HCT116 (cell line): Measurements from ENCODE around the gene SYCE1. TPM values are rescaled to one million over a fixed set of nuclear protein-coding genes. Genes with fewer than 3 reads are reported as not detected.
"Not testable (repeated sequence)": the region's sequence is repeated elsewhere in the genome, so short reads cannot be mapped to it uniquely, and the experiment has no call there.

Experiments used
- ATAC-seq: fragments of 200-7000 bp; cut with Tn5 transposase; 2 replicates; pipeline ENCODE4 v1.9.1; 2020; ENCODE audit warnings: mild to moderate bottlenecking, moderate library complexity
- BruUV-seq: library from RNA; stranded (reverse); fragments of 400-500 nt; replicated peaks from 2 replicates; lab custom pipeline; 2021; lab: Mats Ljungman, UMichigan
- CTCF ChIA-PET: fragments of 300-600 bp; sonication (Branson Sonifier 250); formaldehyde crosslinking; loops from one replicate; lab custom pipeline; 2021; ENCODE audit warnings: antibody characterized with exemption; lab: Charles Lee
- POLR2A ChIA-PET: fragments of 300-600, 350-600 bp; sonication (Branson Sonifier 250); formaldehyde crosslinking; loops from one replicate; lab custom pipeline; 2021; ENCODE audit warnings: antibody characterized with exemption; lab: Charles Lee
- RAD21 ChIA-PET, 2 experiments: fragments of 300-600 bp; sonication (Branson Sonifier 250); formaldehyde crosslinking; loops; one replicate each; lab custom pipeline; 2023; ENCODE audit warnings: low total read pairs in 2 of 2; ENCODE audit not compliant: uncharacterized antibody in 2 of 2, unreplicated experiment in 2 of 2, low non-redundant PET in 1 of 2; lab: Charles Lee
- DNase-seq: peaks from one replicate; pipeline ENCODE4 v3.0.0-alpha.2; 2010; ENCODE audit warnings: low read depth, low spot score
- H2AFZ ChIP-seq: fragments of 200-600 bp; shearing (Covaris generic), sonication (generic); 2 replicates; pipeline ENCODE4 v1.6.1; 2017; ENCODE audit warnings: low read depth, mixed run types, mixed read lengths, antibody characterized with exemption, low read length; ENCODE audit not compliant: poor library complexity, severe bottlenecking
- H3K27ac ChIP-seq: 2 replicates; pipeline ENCODE4 v1.5.1; 2012; ENCODE audit warnings: low read depth, low read length
- H3K27me3 ChIP-seq: fragments of 200-600 bp; sonication (generic); 2 replicates; pipeline ENCODE4 v1.6.1; 2016; ENCODE audit warnings: mixed run types, low read length, mixed read lengths; ENCODE audit not compliant: insufficient read depth
- H3K36me3 ChIP-seq, 2 experiments: fragments of 200-500 bp in 1 of 2; fragments of 200-600 bp in 1 of 2; sonication (Bioruptor generic) in 1 of 2; sonication (generic) in 1 of 2; 2 replicates each; pipeline versions ENCODE4 v1.5.1 to v1.6.1; 2014 to 2016; ENCODE audit warnings: low read length in 2 of 2, inconsistent platforms in 1 of 2, mixed read lengths in 1 of 2, mixed run types in 1 of 2; ENCODE audit not compliant: insufficient read depth in 2 of 2, control insufficient read depth in 1 of 2
- H3K4me1 ChIP-seq, 2 experiments: fragments of 200-600 bp in 1 of 2; sonication (generic) in 1 of 2; 2 replicates each; pipeline versions ENCODE4 v1.5.1 to v1.6.1; 2012 to 2017; ENCODE audit warnings: low read length in 2 of 2, inconsistent platforms in 1 of 2, mild to moderate bottlenecking in 1 of 2, mixed read lengths in 1 of 2, mixed run types in 1 of 2, moderate library complexity in 1 of 2; ENCODE audit not compliant: insufficient read depth in 2 of 2, control insufficient read depth in 1 of 2
- H3K4me2 ChIP-seq: fragments of 200-600 bp; sonication (generic); 2 replicates; pipeline ENCODE4 v1.6.1; 2017; ENCODE audit warnings: mixed run types, low read length, mixed read lengths
- H3K4me3 ChIP-seq, 2 experiments: fragments of 200-600 bp in 1 of 2; sonication (generic) in 1 of 2; replicated peaks in 1 of 2; 2 replicates each; pipeline ENCODE4 v1.5.1; 2011 to 2016; ENCODE audit warnings: low read length in 2 of 2, control low read depth in 1 of 2, low read depth in 1 of 2, mild to moderate bottlenecking in 1 of 2, mixed read lengths in 1 of 2, mixed run types in 1 of 2
- H3K79me2 ChIP-seq: fragments of 200-600 bp; sonication (generic); 2 replicates; pipeline ENCODE4 v1.6.1; 2017; ENCODE audit warnings: mild to moderate bottlenecking, mixed run types, low read length, moderate library complexity, mixed read lengths; ENCODE audit not compliant: insufficient read depth
- H3K9ac ChIP-seq: fragments of 200-600 bp; sonication (generic); 2 replicates; pipeline ENCODE4 v1.6.1; 2016; ENCODE audit warnings: low read length, mixed read lengths
- H3K9me2 ChIP-seq: fragments of 200-600 bp; sonication (generic), shearing (Covaris generic); 2 replicates; pipeline ENCODE4 v1.6.1; 2017; ENCODE audit warnings: mixed run types, mild to moderate bottlenecking, moderate library complexity; ENCODE audit not compliant: insufficient read depth
- H3K9me3 ChIP-seq, 2 experiments: fragments of 200-500 bp in 1 of 2; fragments of 200-600 bp in 1 of 2; sonication (Bioruptor generic) in 1 of 2; sonication (generic) in 1 of 2; 2 replicates each; pipeline ENCODE4 v1.6.1; 2014 to 2017; ENCODE audit warnings: low read length in 2 of 2, mixed read lengths in 2 of 2, inconsistent platforms in 1 of 2, low read depth in 1 of 2, mild to moderate bottlenecking in 1 of 2, mixed run types in 1 of 2, moderate library complexity in 1 of 2; ENCODE audit not compliant: control insufficient read depth in 1 of 2, insufficient read depth in 1 of 2
- H4K20me1 ChIP-seq: fragments of 200-600 bp; sonication (generic), shearing (Covaris generic); 2 replicates; pipeline ENCODE4 v1.6.1; 2017; ENCODE audit warnings: mixed run types, mild to moderate bottlenecking, moderate library complexity; ENCODE audit not compliant: insufficient read depth
- CBX3 ChIP-seq: IDR thresholded peaks from 2 replicates; pipeline ENCODE4 v1.6.1; 2012; ENCODE audit warnings: low read depth
- CEBPB ChIP-seq: IDR thresholded peaks from 2 replicates; pipeline ENCODE4 v1.6.1; 2012; ENCODE audit warnings: low read depth
- EZH2 ChIP-seq: fragments of 200-600 bp; sonication (generic); IDR thresholded peaks from 2 replicates; pipeline ENCODE4 v1.6.1; 2017; ENCODE audit warnings: antibody characterized with exemption, mixed run types
- EZH2phosphoT487 ChIP-seq: fragments of 200-600 bp; IDR thresholded peaks from 2 replicates; pipeline ENCODE4 v1.6.1; 2018; ENCODE audit warnings: antibody characterized with exemption, borderline replicate concordance
- FOSL1 ChIP-seq: IDR thresholded peaks from 2 replicates; pipeline ENCODE4 v1.6.1; 2012; ENCODE audit warnings: low read depth
- JUND ChIP-seq: IDR thresholded peaks from 2 replicates; pipeline ENCODE4 v1.6.1; 2012
- POLR2A ChIP-seq: IDR thresholded peaks from 2 replicates; pipeline ENCODE4 v1.7.0; 2011; ENCODE audit warnings: borderline replicate concordance; ENCODE audit not compliant: insufficient read depth, insufficient read length; ENCODE audit errors: extremely low read depth
- RAD21 ChIP-seq: IDR thresholded peaks from 2 replicates; pipeline ENCODE4 v1.6.1; 2012; ENCODE audit warnings: low read depth, mild to moderate bottlenecking
- SIN3A ChIP-seq: IDR thresholded peaks from 2 replicates; pipeline ENCODE4 v1.6.1; 2012; ENCODE audit warnings: low read depth
- SP1 ChIP-seq: IDR thresholded peaks from 2 replicates; pipeline ENCODE4 v1.6.1; 2012; ENCODE audit warnings: low read depth
- ZFX ChIP-seq: fragments of 450-650 bp; IDR thresholded peaks from 2 replicates; pipeline ENCODE4 v1.6.1; 2017
- intact Hi-C: fragments of 100-400 bp; cut with micrococcal nuclease; formaldehyde crosslinking; loops from 2 replicates; pipeline ENCODE4 v1.10.0; 2022
- total RNA-seq: library from RNA; stranded (reverse); gene quantifications from one replicate; pipeline ENCODE4 v1.2.1, GENCODE V29; 2021; ENCODE audit not compliant: unreplicated experiment
- TF ChIP-seq, protein P1 (sequence below): IDR thresholded peaks from 2 replicates; pipeline ENCODE4 v1.6.1; 2012
- TF ChIP-seq, protein P2 (sequence below): IDR thresholded peaks from 2 replicates; pipeline ENCODE4 v1.6.1; 2012; ENCODE audit warnings: low read depth

Gene SYCE1
- total RNA-seq, 1 experiment from 2014 or later = not detected

DNA sequence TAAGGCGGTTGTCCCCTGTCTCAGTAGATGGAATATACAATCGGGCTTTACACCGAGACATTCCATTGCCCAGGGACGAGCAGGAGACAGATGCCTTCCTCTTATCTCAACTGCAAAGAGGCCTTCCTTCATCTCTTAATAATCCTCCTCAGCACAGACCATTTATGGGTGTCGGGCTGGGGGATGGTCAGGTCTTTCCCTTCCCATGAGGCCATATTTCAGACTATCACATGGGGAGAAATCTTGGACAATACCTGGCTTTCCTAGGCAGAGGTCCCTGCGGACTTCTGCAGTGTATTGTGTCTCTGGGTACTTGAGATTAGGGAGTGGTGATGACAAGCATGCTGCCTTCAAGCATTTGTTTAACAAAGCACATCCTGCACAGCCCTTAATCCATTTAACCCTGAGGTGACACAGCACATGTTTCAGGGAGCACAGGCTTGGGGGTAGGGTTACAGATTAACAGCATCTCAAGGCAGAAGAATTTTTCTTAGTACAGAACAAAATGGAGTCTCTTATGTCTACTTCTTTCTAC lies 23.9 kb downstream of the SYCE1 start:
- intact Hi-C loops, ATAC-seq, POLR2A ChIA-PET: not testable (repeated sequence)

DNA sequence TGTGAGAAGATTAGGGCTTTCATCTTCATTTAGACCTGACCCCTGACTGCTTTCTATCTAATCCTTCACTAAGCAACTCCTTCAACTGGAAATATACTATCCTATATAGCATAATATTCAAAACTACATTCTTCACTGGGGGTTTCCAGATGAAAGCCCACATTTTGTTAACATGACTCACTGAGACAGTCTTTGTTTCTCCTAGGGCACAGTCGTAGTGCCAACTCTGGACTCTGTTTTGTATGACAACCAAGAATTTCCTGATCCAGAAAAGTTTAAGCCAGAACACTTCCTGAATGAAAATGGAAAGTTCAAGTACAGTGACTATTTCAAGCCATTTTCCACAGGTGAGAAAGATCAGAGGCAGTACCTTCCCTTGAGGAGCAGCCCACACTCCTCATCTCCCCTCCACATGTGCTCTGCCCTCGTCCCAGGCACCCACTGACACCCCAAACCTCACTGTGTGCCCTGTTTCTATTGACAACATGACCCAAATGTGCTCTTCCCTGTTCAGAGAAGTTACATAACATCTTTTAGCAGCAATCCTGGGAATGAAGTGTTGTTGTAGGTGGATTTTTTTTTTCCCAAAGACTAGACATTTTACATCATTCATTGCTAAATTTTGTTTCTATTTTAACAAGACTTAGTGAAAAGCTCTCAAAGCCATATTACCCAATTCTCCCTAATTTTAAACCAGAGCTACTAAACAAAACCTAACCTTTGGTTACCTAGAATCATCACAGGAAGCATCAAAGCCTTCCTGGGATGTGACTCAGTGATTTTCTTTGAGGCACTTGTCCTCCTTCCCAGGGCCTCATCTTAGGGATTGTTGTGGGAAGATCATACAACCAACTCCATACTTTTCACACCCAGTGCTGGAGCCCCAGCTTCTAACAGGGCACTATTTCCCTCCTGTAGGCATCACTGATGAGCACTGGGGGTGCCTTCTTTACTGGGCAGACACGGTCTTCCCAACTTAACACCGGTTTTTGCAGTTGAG lies 27.5 kb downstream of the SYCE1 start:
- H3K4me3 ChIP-seq = no peak overlapping the region
- H2AFZ ChIP-seq = no peak overlapping the region
- no peaks in the 10 kb centered on the region for H4K20me1 ChIP-seq
- H3K4me1 ChIP-seq = peaks cover 0 to 3% of the 10 kb centered on the region in 2 experiments; a peak in 1 of 4 replicates
- no peak overlapping the region for H3K4me2 ChIP-seq
- no peaks in the 10 kb centered on the region for H3K36me3 ChIP-seq
- RAD21 ChIA-PET = no interaction called here
- no peaks in the 10 kb centered on the region for H3K27me3 ChIP-seq
- CTCF ChIA-PET = no interaction called here
- TF ChIP-seq, protein P1, sequence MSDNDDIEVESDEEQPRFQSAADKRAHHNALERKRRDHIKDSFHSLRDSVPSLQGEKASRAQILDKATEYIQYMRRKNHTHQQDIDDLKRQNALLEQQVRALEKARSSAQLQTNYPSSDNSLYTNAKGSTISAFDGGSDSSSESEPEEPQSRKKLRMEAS = no peak
- TF ChIP-seq, protein P2, sequence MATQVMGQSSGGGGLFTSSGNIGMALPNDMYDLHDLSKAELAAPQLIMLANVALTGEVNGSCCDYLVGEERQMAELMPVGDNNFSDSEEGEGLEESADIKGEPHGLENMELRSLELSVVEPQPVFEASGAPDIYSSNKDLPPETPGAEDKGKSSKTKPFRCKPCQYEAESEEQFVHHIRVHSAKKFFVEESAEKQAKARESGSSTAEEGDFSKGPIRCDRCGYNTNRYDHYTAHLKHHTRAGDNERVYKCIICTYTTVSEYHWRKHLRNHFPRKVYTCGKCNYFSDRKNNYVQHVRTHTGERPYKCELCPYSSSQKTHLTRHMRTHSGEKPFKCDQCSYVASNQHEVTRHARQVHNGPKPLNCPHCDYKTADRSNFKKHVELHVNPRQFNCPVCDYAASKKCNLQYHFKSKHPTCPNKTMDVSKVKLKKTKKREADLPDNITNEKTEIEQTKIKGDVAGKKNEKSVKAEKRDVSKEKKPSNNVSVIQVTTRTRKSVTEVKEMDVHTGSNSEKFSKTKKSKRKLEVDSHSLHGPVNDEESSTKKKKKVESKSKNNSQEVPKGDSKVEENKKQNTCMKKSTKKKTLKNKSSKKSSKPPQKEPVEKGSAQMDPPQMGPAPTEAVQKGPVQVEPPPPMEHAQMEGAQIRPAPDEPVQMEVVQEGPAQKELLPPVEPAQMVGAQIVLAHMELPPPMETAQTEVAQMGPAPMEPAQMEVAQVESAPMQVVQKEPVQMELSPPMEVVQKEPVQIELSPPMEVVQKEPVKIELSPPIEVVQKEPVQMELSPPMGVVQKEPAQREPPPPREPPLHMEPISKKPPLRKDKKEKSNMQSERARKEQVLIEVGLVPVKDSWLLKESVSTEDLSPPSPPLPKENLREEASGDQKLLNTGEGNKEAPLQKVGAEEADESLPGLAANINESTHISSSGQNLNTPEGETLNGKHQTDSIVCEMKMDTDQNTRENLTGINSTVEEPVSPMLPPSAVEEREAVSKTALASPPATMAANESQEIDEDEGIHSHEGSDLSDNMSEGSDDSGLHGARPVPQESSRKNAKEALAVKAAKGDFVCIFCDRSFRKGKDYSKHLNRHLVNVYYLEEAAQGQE = no peak
- TF ChIP-seq SIN3A = no peak
- no peak for TF ChIP-seq RAD21
- TF ChIP-seq FOSL1 = no peak
- TF ChIP-seq POLR2A = no peak
- no peak for TF ChIP-seq CEBPB
- TF ChIP-seq ZFX = no peak
- TF ChIP-seq EZH2phosphoT487 = no peak
- TF ChIP-seq EZH2 = no peak
- no peak for TF ChIP-seq JUND
- TF ChIP-seq CBX3 = no peak
- TF ChIP-seq SP1 = no peak
- no peak overlapping the region for H3K27ac ChIP-seq
- ATAC-seq = no peak
- intact Hi-C loops = no loop called here
- no peaks in the 10 kb centered on the region for H3K79me2 ChIP-seq
- no peaks in the 10 kb centered on the region for H3K9me2 ChIP-seq
- H3K9me3 ChIP-seq = no peaks in the 10 kb centered on the region
- no peak overlapping the region for H3K9ac ChIP-seq
- POLR2A ChIA-PET = no interaction called here
- BruUV-seq = no TSS peak
- no peak for DNase-seq

More for the DNA sequence above, 23.9 kb downstream of the SYCE1 start:
- H3K79me2 ChIP-seq, CTCF ChIA-PET, H3K9me2 ChIP-seq, H3K27me3 ChIP-seq, DNase-seq, RAD21 ChIA-PET, H3K4me1 ChIP-seq, H3K4me3 ChIP-seq, H3K27ac ChIP-seq, H3K9ac ChIP-seq, H3K9me3 ChIP-seq, BruUV-seq, H2AFZ ChIP-seq, H4K20me1 ChIP-seq, H3K4me2 ChIP-seq, H3K36me3 ChIP-seq: not testable (repeated sequence)
